ENCODE results near the gene CASTOR1.

CASTOR1 gene

GRCh38 chr22:30296833-30297232, 7.5 kb upstream of the CASTOR1 start:
- Mint-ChIP-seq H3K4me1 (ENCODE audit: low read depth) (peaks cover 68% of the 10 kb centered on the region), H3K27ac (peak overlapping the region; percentile 87), H3K36me3 (no peaks in the 10 kb centered on the region)

DNA sequence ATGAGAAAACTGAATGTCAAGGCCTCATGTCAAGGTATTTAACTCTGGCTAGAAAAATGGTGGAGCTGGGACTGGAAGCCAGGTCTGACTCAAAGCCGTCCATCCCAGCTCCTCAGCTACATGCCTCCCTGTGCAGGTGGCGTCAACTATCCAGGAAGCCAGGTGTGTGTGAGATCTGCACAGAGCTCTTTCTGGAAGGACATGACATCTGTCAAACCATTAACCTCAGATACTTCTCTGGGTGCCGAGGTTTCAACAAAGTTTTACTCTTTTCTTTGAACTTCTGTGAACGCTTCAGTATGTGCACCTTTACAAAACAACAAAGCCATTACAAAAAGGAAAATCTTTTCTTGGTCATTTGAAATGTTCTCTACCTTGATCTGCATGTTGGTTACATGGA, 7.0 kb upstream of the CASTOR1 start:
- Mint-ChIP-seq H3K27me3 (no peaks in the 10 kb centered on the region), H3K27ac (peak overlapping the region; percentile 87), H3K4me3 (peak overlapping the region; percentile 62), H3K4me1 (ENCODE audit: low read depth) (peaks cover 63% of the 10 kb centered on the region), H3K36me3 (no peaks in the 10 kb centered on the region), H3K9me3 (ENCODE audit: low read depth) (no peaks in the 10 kb centered on the region)

More at GRCh38 chr22:30296833-30297232, 7.5 kb upstream of the CASTOR1 start:
- Mint-ChIP-seq H3K4me3 (peak overlapping the region; percentile 62), H3K27me3 (no peaks in the 10 kb centered on the region), H3K9me3 (ENCODE audit: low read depth) (no peaks in the 10 kb centered on the region)

DNA sequence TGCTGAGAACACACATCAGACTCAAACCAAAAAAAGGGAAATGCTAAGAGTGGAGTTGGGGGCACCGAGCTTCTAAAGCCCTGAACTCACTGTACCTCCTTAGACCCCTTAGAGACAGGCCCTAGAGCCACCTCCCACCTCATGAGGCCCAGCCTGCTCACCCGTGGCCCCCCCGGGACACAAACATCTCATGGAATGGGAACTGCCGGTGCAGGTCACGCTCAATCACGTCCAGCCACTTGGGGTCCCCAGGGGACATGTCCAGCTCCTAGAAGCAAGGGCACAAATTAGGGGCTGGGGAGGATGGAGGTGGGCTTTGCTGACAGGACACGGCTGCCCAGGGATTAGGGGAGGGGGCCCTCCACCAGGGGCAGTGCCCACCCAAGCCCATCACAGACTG, 6.3 kb upstream of the CASTOR1 start:
- Mint-ChIP-seq H3K4me3 (no peak overlapping the region), H3K36me3 (no peaks in the 10 kb centered on the region), H3K27me3 (no peaks in the 10 kb centered on the region), H3K4me1 (ENCODE audit: low read depth) (peaks cover 57% of the 10 kb centered on the region), H3K27ac (peak overlapping the region; percentile 87), H3K9me3 (ENCODE audit: low read depth) (no peaks in the 10 kb centered on the region)

GRCh38 chr22:30294830-30295229, 5.5 kb upstream of the CASTOR1 start:
- H3K36me3 Mint-ChIP-seq, result no peaks in the 10 kb centered on the region
- H3K4me3 Mint-ChIP-seq, result no peak overlapping the region
- H3K9me3 Mint-ChIP-seq (ENCODE audit: low read depth), result no peaks in the 10 kb centered on the region
- no peaks in the 10 kb centered on the region for H3K27me3 Mint-ChIP-seq
- H3K4me1 Mint-ChIP-seq (ENCODE audit: low read depth), result peaks cover 60% of the 10 kb centered on the region
- H3K27ac Mint-ChIP-seq, result peak overlapping the region; percentile 28

DNA sequence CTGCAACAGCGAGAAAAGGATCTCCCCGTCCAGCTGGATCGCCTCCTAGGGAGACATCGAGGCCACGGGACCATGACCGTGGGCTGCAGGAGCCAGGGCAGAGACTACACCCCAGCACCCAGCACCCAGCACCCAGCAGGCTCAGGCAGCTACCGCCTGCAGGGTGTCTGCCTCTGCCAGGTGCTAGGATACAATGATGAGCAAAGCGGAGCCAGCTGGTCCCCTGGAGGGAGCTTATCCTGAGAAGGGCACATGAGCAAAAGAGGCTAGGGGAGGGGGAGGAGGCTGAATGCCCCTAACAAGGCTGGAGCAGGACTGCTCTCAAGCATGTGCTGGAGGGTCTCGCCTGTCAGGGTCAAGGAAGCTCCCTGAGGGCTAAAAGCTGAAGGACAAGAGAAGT, 4.8 kb upstream of the CASTOR1 start:
- peak overlapping the region; percentile 34 for H3K27ac Mint-ChIP-seq
- no peaks in the 10 kb centered on the region for H3K27me3 Mint-ChIP-seq
- H3K36me3 Mint-ChIP-seq, result no peaks in the 10 kb centered on the region
- no peak overlapping the region for H3K4me3 Mint-ChIP-seq
- H3K4me1 Mint-ChIP-seq (ENCODE audit: low read depth), result peaks cover 58% of the 10 kb centered on the region
- H3K9me3 Mint-ChIP-seq (ENCODE audit: low read depth), result no peaks in the 10 kb centered on the region

GRCh38 chr22:30293026-30293425, 3.7 kb upstream of the CASTOR1 start:
- no peak overlapping the region for H3K4me3 Mint-ChIP-seq
- H3K36me3 Mint-ChIP-seq, result no peaks in the 10 kb centered on the region
- no peak overlapping the region for H3K27ac Mint-ChIP-seq
- no peaks in the 10 kb centered on the region for H3K9me3 Mint-ChIP-seq (ENCODE audit: low read depth)
- H3K27me3 Mint-ChIP-seq, result no peaks in the 10 kb centered on the region
- peaks cover 53% of the 10 kb centered on the region for H3K4me1 Mint-ChIP-seq (ENCODE audit: low read depth)

GRCh38 chr22:30292069-30292970, 3.0 kb upstream of the CASTOR1 start:
- no peak overlapping the region for H3K4me3 Mint-ChIP-seq
- no peaks in the 10 kb centered on the region for H3K9me3 Mint-ChIP-seq (ENCODE audit: low read depth)
- H3K27ac Mint-ChIP-seq, result no peak overlapping the region
- no peaks in the 10 kb centered on the region for H3K27me3 Mint-ChIP-seq
- peaks cover 49% of the 10 kb centered on the region for H3K4me1 Mint-ChIP-seq (ENCODE audit: low read depth)
- no peaks in the 10 kb centered on the region for H3K36me3 Mint-ChIP-seq

- Mint-ChIP-seq H3K27ac (peak overlapping the region; percentile 75), H3K4me3 (no peak overlapping the region), H3K9me3 (ENCODE audit: low read depth) (no peaks in the 10 kb centered on the region), H3K4me1 (ENCODE audit: low read depth) (peaks cover 42% of the 10 kb centered on the region), H3K36me3 (no peaks in the 10 kb centered on the region), H3K27me3 (no peaks in the 10 kb centered on the region)
Observed at GRCh38 chr22:30291058-30291892, 2.0 kb upstream of the CASTOR1 start.

- Mint-ChIP-seq H3K36me3 (no peaks in the 10 kb centered on the region), H3K9me3 (ENCODE audit: low read depth) (no peaks in the 10 kb centered on the region), H3K4me1 (ENCODE audit: low read depth) (peaks cover 35% of the 10 kb centered on the region), H3K27me3 (no peaks in the 10 kb centered on the region), H3K4me3 (peak overlapping the region; percentile 88), H3K27ac (no peak overlapping the region)
Observed at GRCh38 chr22:30290342-30291057, 1.2 kb upstream of the CASTOR1 start.

- Mint-ChIP-seq H3K9me3 (ENCODE audit: low read depth) (no peaks in the 10 kb centered on the region), H3K27me3 (no peaks in the 10 kb centered on the region), H3K4me1 (ENCODE audit: low read depth) (peaks cover 31% of the 10 kb centered on the region), H3K36me3 (no peaks in the 10 kb centered on the region), H3K27ac (no peak overlapping the region), H3K4me3 (peak overlapping the region; percentile 88)
Observed at GRCh38 chr22:30289980-30290313, 642 bp upstream of the CASTOR1 start.

DNA sequence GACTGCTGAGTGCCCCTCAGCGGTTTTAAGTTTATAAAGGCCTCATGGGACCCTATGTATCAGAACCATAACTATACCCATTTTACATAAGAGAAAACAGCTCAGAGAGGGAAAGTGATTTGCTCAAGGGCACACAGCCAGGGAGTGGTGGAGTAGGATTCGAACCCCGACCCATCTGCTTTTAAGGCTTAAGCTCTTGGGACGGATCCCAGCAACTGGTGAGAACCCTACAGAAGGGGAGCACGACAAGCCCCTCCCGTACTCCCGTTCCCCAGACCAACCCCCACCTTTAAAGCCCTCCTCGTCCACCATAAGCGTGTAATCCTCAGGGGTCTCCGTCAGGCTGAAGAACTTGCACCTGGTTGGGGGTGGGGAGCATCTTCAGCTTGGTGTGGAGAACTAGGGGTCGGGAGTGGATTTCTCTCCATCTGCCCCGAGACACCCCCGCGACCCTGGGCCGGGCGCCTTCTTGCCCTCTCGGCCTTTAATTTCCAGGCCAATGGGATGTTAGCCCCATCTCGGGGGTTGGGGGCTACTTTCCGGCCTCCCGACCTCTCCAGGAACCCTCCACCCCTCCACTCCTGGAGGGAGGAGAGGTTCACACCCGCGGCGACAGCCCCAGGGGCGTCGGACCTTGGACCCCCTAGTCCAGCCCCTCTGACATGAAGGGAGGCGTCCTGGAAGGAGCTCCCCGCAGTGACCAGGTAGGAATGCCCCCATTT, 725 bp downstream of the CASTOR1 start:
- Mint-ChIP-seq H3K4me3 (peak overlapping the region; percentile 88), H3K27me3 (no peaks in the 10 kb centered on the region), H3K9me3 (ENCODE audit: low read depth) (no peaks in the 10 kb centered on the region), H3K36me3 (no peaks in the 10 kb centered on the region), H3K27ac (peak overlapping the region; percentile 29), H3K4me1 (ENCODE audit: low read depth) (peaks cover 22% of the 10 kb centered on the region)

GRCh38 chr22:30287648-30288418, 1.5 kb downstream of the CASTOR1 start:
- H3K36me3 Mint-ChIP-seq, result peaks cover 2% of the 10 kb centered on the region
- H3K4me3 Mint-ChIP-seq, result peak overlapping the region; percentile 78
- peaks cover 26% of the 10 kb centered on the region for H3K4me1 Mint-ChIP-seq (ENCODE audit: low read depth)
- H3K27me3 Mint-ChIP-seq, result no peaks in the 10 kb centered on the region
- H3K9me3 Mint-ChIP-seq (ENCODE audit: low read depth), result no peaks in the 10 kb centered on the region
- H3K27ac Mint-ChIP-seq, result peak overlapping the region; percentile 54

DNA sequence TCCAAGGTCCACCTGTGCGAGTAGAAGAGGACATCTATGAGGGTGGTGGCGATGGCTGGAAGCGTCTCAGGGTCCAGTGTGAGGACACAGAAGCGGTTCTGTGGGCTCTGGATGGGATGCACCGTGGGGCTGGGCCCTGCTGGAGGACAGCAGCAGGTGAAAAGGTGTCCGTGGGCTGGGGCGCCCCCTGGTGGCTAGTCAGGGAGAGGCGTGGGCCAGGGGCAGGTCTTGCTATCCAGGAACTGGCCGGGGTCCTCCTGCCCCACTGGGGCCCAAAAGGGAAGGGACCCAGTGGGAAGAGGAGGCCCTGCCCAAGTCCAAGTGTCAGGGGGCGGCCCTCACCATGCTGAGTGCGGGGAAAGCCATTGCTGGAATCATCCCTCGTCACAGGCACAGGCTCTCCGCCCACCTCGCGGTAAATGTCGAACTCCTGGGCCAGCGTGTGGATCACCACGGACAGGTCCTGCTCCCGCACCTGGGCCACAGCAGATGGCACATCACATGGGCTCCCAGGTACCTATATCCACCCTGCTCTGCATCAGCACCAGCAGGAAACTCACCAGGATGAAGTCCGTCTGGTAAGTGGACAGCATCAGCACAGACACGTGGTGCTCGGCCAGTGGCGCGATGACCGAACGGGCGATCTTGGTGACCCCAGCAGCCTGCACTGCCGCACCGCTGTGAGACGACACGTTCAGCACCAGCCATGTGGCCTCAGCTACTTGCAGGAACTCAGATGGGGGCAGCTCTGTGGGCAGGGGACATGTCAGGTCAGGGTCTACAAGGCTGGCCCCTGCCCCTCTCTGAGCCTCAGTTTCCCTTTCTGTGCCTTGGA, 2.3 kb downstream of the CASTOR1 start:
- Mint-ChIP-seq H3K27me3 (no peaks in the 10 kb centered on the region), H3K4me3 (no peak overlapping the region), H3K4me1 (ENCODE audit: low read depth) (peaks cover 32% of the 10 kb centered on the region), H3K9me3 (ENCODE audit: low read depth) (no peaks in the 10 kb centered on the region), H3K36me3 (peaks cover 2% of the 10 kb centered on the region), H3K27ac (no peak overlapping the region)
